CD4-positive, alpha-beta T cell treated with Interleukin-1 beta for 1 hour (primary cell): Measurements from ENCODE around the gene DPM2.

Experiments used
- DNase-seq, 2 donors: peaks; one replicate each; pipeline ENCODE4 v3.0.0-alpha.2; 2020 to 2022

DPM2 gene

DNA sequence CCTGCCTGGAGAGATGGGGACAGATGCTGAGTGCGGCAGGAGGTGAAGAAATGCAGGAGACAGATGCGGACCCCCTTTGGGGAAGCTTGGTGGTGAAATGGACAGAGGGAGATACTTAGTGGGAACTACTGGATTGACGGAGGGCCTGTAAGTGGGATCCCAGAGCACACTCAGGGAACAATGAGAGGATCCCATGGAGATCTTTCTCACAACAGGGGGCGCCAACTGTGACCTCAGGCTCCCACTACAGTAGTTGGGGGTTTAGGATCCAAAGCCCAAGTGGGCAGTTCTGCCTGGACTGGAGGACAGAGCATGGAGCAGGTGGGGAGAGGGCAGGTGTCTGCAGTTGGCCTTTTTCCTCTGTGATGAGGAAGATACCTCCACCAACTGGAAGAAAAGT, 3.4 kb downstream of the DPM2 start:
- no peak for DNase-seq

DNA sequence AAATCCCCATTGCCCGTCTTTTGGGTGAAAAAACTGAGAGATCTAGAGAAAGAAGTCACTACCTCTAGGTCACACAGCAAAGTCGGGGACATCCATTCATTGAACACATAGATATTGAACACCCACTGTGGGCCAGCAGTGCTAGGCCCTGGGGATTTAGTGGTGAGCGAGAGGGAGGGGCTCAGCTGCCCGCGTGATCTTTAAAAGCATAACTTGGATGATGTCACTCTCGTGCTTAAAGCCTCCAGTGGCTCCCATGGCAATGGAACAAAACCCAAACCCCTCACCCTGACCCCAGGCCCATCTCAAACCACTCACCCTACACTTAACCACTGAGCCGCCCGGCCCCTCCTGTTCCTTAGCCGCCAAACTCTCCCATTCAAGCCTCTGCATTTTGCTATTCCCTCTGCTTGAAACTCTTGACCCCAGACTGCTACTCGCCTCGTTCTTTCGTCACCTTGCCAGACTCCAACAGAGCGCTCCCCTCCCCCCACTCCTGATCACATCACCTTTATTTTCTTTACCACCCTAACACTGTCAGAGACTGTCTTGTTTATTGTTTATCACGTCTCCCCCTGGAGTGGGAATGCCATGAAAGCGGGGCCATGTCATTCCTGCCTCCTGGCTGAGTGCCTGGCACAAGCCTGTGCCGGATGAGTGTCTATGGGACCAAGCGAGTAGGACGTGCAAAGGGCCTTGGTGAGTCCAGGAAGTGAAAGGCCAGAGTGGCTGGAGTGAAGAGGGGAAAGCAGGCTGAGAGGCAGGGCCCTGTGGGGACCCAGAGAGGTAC, 6.4 kb downstream of the DPM2 start:
- peak; percentile 34 to 36 for DNase-seq

DNA sequence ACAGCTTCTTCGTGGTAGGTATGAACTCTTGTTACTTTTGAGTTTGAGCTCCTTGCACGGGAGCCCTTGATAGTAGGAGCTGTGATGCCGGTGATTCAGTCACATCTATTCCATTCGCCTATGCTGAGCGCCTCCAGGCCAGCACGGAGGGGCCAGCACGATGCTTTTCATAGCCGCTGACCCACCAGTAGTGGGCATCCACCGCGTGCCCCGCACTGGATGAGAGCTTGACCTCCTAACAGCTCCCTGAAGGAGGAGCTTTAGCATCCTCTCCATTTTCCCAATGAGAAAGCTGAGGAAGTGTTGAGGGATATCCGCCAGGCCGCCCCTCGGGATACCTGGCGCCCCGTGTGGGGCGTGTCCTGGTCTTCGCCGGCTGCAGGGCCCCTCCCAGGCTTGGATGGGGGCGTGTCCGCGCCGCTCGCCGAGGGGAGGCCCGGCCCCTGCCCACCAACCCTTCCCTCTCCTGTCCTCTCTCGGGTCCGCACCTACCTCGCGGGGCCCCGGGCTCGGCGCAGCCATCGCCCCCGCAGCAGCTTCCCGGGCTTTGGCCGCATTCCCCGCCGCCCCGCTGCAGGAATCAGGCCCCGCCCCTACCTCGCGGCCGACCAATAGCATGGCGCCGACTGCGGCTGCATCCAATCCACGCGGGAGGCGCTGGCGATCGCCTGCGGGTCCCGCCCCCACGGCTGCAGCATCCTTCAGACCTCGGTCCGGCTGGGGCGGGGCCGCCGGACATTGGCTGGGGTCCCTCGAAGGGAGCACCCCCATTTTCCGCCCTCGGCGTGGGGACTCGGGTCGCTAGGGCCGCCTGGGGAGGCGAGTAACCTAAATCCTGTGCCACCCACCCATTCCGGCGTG, 7.2 kb downstream of the DPM2 start, which contains the start of gene PIP5KL1:
PIP5KL1 (minus strand) TSS at position 547 of the 861 bp plus-strand sequence; CDS start at position 522, 25 bp downstream.
- DNase-seq, result peak; percentile 68 to 72

DNA sequence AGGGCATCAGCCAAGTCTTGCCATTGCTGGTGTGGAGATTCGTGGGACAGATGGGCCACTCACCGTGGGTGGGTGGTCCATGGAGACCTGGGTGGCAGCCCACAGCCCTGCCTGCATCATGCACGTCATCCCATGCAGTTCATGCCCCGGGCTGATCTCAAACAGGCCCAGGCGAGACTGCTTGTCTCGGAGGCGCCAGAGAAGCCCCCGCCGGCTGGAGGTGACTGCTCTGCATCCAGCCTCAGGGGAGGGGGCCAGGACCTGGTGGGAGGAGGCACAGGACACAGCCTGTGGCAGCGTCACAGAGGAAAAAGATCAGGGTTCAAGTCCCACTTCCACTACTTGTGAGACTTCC, 8.1 kb downstream of the DPM2 start:
- no peak for DNase-seq

DNA sequence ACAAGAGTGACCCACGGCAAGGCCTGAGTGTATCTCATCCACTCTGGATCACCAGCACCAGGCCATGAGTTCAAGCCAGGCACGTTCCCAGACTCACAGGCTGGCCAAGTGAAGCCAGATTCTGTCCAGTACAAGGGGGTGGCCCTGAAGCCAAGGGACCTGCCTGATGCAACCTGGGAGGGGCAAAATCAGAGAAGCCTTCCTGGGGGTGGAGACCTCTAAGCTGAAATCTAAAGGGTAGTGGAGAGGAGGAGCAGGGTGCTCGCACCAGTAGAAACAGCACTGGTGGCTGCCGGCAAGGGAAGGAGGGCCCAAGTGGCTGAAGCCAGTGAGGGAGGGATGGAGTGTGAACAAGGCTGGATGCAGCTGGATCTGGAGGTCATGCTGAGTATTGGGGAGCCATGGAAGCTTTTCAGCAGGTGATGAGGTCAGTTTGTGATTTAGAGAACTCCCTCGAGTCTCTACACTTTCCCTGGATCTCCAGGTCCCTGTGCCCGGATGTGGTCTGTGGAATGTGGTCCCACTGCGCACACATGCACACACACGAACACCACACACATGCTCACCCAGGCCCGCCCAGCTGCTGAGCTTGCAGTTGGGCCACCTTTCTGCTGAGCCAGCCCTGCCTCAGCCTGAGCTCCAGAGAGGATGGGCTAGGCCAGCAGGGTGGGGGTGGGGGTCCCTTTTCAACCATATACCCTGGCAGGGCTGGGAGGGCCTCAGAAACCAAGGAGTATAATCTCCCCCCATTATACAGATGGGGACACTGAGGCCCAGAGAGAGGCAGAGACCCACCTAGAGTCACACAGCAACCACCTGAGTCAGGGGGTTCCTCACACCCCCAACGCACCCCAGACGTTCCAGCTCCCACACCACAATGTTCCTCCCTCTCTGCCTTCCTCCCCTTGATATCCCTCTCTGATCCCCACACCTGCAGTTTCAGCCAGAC, 8.7 kb downstream of the DPM2 start:
- DNase-seq, result no peak

DNA sequence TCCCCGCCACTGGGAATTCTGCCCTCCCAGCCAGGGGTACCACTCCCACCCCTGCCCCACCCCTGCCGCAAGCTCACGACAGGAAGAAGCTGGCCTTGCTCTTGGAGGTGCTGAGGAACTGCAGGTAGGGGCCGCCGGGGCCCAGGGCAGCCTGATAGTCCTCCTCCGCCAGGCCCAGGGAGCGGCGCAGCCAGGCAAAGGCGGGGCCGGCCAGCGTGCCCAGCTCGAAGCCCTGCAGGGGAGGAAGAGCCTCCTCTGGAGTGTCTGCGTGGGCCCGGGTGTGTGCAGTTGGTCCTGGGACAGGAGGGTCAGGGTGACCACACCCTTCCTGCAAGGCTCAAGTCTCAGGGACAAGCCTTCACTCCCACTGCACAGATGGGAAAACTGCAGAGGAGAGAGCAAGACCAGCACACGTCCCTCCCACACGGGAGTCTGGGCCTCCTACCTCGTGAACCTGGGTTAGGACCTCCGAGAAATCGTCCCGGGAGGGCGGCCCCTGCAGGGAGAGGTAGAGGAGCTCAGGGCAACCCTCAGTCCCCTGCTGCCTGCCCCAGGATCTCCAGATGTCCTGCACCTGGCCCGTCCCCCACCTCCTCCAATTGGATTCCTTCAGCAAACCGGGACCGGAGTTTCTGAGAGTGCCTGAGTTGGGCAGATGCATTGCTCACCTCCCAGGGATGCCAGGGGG, 9.5 kb downstream of the DPM2 start:
- DNase-seq, result no peak

DNA sequence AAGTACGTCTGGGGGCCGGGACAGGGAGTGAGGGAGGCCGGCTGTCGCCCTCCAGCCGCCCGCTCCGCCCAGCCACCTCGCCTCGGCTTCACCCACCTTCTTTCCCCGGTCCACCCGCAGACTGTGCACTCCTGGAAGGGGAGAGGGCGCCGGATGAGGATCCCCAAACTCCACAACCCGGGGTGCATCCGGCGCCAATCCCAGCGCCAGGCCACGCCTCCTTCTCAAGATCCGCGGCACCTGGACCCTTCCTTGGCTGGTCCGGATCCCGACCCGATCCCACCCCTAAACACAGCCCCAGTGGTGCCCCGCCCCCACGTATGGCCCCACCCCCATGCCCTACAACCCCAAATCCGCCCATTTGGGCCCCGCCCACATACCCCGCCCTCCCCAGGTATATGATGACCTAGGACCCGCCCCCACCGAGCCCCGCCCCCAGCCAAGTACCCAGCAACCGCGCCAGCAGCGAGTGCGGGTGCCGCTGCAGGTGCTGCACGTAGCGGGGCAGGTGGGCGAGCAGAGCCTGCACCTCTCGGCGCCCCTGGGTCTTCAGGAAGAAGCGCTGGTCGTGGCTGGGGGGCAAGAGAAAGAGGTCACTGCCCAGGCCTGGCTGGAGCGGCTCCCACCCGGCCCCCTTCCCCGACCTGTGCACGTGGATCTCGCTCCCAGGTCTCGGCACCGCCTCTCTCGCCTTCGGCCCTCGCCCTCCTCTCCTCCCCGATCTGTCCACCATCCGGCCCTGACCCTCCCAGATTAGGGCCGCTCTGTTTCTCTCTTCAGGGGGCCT, 10.3 kb downstream of the DPM2 start:
- peak; percentile 82 for DNase-seq

DNA sequence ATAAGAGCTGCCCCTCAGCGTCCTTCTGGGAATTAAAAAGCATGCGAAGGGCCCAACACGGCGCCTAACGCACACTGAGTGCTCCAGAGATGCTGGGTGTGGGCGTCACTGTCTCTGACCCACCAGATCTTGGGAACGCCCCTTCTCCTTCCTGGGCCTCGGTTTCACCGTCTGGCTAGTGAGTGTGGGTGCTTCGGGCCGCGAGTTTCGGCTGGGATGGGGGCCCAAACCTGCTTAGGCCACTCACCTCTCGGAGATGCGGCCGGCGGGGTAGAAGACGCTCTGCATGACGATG, 10.8 kb downstream of the DPM2 start:
- no peak for DNase-seq

DNA sequence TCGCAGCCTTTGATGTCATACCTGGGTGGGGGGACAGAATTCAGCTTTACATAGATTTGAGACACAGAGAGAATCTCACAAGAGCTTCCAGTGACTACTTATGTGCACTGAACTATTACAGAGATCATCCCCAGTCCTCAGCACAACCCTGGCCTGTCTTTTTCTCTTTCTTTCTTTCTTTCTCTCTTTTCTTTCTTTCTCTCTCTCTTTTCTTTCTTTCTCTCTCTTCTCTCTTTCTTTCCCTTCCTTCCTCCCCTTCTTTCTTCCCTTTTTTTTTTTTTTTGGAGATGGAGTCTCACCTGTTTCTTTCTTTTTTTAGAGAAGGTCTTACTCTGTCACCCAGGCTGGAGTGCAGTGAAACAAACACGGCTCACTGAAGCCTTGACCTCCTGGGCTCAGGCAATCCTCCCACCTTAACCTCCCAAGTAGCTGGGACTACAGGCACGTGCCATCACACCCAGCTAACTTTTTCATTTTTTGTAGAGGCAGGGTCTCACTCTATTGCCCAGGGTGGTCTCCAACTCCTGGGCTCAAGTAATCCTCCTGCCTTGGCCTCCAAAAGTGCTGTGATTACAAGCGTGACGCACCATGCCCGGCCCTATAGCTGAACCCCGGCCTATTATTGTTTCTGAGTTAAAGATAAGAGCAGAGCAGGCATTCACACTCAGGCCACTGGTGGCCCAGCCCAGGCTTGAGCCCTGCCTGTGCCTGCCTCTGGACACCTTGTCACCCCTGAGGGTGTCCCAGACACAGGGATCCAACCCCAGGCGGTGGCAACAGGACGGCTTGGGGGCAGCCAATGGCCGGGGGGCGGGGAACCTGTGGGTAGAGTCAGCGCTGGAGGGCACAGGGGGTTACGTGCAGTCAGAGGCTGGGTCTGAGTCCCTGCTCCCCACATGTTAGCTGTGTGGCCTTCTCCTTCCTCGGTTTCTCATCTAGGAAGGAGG, 11.4 kb downstream of the DPM2 start:
- no peak for DNase-seq

DNA sequence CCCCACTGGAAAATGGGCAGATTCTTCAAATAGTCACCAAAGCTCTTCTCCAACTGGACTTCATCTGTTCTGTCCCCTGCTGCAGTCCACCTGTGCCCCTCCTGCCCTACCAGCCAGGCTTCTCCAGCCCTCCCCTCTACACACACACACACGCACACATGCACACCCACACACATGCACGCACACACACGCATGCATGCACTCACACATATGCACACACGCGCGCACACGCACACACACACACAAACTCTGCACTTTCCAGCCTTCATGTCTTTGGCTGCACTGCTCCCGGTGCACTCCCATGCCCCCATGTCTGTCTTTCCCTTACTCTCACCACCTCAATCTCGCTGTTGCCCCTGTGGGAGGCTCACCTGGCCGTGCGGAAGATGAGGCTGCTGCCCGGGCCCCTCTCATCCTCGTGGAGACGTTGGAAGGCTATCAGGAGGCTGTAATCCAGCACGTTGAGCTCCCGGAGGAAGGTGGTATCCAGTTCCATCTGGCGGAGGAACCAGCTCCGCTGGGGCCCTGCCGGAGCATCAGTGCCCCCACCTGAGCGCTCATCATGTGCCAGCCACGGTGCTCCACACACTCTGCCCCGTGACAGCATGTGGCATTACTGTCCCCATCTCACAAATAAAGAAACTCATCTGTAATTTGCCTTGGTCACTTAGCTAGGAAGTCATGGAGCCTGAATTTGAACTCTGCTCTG, 12.8 kb downstream of the DPM2 start:
- DNase-seq, result no peak

DNA sequence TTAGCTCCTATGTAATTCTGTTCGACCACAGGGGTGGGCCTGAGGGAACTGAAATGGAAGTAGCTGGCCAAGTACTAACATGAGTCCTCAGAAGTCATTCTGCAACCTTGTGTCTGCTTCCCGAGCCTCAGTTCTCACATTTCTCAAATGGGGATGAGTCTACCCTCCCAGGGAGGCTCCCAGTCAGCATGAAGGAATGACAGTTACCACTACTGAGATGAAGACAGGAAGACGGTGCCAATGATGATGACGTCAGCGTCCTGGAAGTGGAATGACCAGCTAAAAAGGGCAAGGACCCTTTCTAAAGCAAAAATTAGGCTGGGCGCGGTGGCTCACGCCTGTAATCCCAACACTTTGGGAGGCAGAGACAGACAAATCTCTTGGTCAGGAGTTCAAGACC, 13.9 kb downstream of the DPM2 start:
- DNase-seq, result no peak

DNA sequence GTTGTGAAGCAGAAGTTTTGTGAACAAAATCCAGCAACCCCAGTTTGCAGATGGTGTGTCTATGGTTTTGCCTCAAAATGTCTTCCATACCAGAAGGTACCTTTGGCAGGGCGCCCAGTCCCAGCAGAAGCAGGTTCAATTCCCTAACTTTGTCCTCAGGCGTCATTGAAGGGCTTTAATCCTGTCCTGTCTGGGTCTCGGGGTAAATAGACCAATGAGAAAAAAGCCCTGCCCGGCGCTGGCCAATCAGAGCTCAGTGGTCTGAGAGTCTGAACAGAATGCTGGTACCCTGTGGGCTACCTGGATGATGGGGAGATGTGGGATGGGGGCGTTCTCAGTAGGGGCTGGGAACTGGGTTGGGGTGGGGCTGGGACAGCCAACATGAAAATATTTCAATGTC, 14.6 kb downstream of the DPM2 start:
- no peak for DNase-seq

DNA sequence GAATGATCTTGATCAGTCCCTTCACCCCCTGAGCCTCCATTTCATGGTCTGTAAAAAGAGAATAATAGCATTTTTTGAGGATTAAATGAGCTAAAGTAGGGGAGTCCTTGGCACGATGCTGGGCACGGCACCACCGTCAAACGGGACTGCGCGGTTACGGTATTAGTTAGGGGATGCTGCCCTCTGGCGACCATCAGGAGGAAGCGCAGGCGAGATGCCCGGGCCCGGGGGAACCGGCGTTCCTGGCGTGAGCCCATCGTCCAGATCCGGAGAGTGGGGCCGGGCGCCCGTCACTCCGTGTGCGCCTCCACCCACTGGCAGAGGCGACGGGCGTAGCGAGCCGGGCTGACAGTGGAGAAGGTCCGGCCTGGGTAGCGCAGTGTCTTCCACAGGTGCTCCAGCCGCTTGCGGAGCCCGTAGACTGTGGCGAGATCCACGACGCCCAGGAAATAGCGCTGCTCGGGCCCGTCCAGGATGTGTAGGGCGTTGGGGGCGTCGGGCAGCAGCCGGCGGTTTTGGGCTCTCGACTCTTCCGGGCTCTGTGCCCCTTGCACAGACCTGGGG, 16.0 kb downstream of the DPM2 start:
- DNase-seq, result peak; percentile 76 to 82

DNA sequence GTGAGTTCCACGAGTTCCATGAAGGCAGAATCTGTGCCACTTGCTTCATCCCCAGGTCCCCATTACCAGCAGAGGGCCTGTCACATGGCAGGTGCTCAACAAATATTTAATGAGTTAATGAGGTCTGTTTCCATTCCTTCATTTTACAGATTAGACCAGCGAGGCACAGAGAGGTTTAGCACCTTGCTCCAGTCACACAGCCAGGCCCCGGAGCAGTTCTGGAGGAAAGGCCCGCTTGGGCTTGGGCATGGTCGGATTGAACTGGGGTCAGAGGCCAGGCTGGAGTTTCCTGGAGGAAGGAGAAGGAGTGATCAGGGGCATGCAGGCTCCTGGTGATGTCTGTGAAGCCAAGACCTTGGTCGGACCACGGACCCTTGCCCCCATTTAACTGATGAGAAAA, 16.9 kb downstream of the DPM2 start:
- DNase-seq, result no peak

DNA sequence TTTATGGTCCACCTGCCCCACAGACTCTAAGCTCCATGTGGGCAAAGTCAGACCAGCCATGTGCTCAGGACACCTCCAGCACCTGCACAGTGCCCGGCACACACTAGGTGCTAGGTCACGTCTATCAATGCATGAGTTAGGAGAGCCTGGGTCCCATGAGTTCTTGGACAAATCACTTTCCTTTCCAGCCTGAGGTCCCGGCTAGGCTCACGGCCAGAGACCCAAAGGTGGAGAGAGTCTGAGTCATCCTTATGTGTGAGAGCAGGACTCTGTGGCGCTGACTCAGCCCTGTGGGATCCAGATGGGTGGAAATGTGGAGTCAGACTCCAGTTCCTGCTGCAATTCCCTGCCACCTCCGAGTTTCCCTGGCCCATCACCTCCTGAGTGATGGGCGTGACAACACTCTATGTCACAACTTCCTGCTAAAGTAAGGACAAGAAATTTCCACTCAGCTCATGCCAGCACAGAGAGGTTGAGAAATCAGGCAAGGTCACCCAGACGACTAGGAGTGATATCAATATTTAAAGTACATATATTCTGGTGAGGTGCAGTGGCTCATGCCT, 18.3 kb downstream of the DPM2 start:
- DNase-seq, result peak in 1 of 2 donors; percentile 82

DNA sequence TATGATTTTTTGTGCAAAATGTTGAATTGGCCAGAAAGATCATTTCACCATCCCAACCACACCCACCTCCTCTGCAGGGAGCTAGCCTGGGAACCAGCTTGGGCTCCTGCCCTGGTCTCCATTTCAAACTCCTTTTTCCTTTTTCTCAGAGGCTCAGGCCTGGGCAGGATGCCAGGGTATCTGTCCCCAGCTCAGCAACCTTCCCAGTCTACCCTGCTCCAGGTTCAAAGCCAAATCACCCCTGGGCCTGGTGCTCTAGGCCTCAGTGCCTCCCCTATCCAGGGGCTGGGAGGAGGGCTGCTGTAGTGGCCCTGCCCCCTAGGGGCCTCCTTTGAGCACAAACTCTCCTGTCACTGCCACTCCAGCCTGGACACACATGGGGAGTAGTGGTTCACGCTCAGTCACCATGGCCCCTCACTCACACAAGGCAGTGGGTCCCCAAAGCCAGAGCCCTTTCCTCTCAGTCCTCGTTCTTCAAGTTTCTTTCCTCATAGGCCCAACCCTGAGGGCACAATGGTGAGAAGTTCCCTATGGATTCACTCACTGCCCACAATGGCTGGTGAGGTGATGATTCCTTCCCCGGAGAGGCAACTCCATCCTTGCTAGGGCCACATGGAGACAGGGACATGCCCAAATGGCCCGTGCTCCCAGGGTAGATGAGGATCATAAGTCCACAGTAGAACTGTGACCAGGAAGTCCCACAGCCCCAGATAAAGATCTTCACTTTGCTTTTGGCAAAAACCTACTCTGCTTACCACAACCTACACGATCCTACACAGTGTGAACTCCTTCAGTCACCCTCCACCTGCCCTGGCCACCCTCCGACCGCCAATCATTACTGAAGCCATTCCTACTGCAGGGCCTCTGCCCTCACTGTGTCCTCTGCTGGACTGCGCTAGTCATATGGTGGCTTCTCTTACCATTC, 19.2 kb downstream of the DPM2 start:
- DNase-seq, result peak in 1 of 2 donors; percentile 15

DNA sequence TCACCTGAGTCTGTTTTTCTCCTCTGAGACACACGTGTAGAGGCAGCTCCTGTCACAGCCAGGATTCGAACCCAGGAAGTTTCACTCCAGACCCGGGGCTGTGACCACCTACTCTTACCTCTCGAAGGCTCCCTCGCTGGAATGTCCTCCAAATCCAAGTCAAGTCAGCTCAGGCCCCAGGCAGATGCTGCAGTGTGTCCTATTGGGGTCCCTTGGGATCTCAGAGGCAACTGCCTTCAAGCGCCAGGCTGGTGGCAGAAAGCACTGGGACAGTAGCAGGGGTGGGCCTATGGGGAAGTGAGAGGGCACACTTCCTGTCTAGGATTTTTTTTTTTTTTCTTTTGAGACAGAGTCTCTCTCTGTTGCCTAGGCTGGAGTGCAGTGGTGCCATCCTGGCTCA, 20.1 kb downstream of the DPM2 start:
- DNase-seq, result peak in 1 of 2 donors; percentile 81
